SK-N-SH (cell line): ENCODE data around the gene MYH7B. TPM values are rescaled to one million over a fixed set of nuclear protein-coding genes. Genes with fewer than 3 reads are reported as not detected.

Experiments
- CTCF ChIA-PET: fragments of 300-600, 350-600 bp; formaldehyde crosslinking; extraction: SDS; loops from one replicate; lab custom pipeline; 2021; lab: Yijun Ruan, JAX
- POLR2A ChIA-PET: fragments of 350-600 bp; sonication (Branson Sonifier 250); formaldehyde crosslinking; extraction: SDS; loops from one replicate; lab custom pipeline; 2020; ENCODE audit warnings: antibody characterized with exemption, inconsistent platforms; lab: Yijun Ruan, JAX
- DNase-seq: peaks from one replicate; pipeline ENCODE4 v3.0.0; 2012
- H2AFZ ChIP-seq: fragments of 200-600 bp; sonication (generic); 2 replicates; pipeline ENCODE4 v1.8.1; 2016; ENCODE audit warnings: antibody characterized with exemption, mild to moderate bottlenecking, low read depth
- H3F3A ChIP-seq: fragments of 200-600 bp; sonication (generic); replicated peaks from 2 replicates; pipeline ENCODE3; 2016; ENCODE audit warnings: antibody characterized with exemption, mild to moderate bottlenecking; ENCODE audit not compliant: insufficient read depth
- H3K27ac ChIP-seq, 2 experiments: fragments of 200-500 bp in 1 of 2; fragments of 200-600 bp in 1 of 2; sonication (Bioruptor generic) in 1 of 2; sonication (generic), shearing (Covaris generic) in 1 of 2; 2 replicates each; pipeline versions ENCODE4 v1.5.1 to v1.6.1; 2014 to 2016; ENCODE audit warnings: low read depth in 2 of 2, inconsistent platforms in 1 of 2, low read length in 1 of 2, mild to moderate bottlenecking in 1 of 2, mixed read lengths in 1 of 2
- H3K27me3 ChIP-seq: fragments of 200-600 bp; sonication (generic), shearing (Covaris generic); 2 replicates; pipeline ENCODE4 v1.6.1; 2016; ENCODE audit warnings: mixed run types; ENCODE audit not compliant: insufficient read depth
- H3K36me3 ChIP-seq, 2 experiments: fragments of 200-500 bp in 1 of 2; fragments of 200-600 bp in 1 of 2; sonication (Bioruptor generic) in 1 of 2; sonication (generic) in 1 of 2; replicated peaks in 1 of 2; 2 replicates each; pipeline versions ENCODE3 to v1.5.1; 2014 to 2016; ENCODE audit warnings: low read length in 1 of 2, mild to moderate bottlenecking in 1 of 2; ENCODE audit not compliant: insufficient read depth in 2 of 2, control insufficient read depth in 1 of 2
- H3K4me1 ChIP-seq, 2 experiments: fragments of 200-500 bp in 1 of 2; fragments of 200-600 bp in 1 of 2; sonication (Bioruptor generic) in 1 of 2; sonication (generic), shearing (Covaris generic) in 1 of 2; 2 replicates each; pipeline versions ENCODE4 v1.5.1 to v1.6.1; 2014 to 2016; ENCODE audit warnings: low read depth in 1 of 2, low read length in 1 of 2, mixed run types in 1 of 2; ENCODE audit not compliant: insufficient read depth in 2 of 2, control insufficient read depth in 1 of 2
- H3K4me2 ChIP-seq: fragments of 200-600 bp; sonication (generic), shearing (Covaris generic); 2 replicates; pipeline ENCODE4 v1.6.1; 2017; ENCODE audit warnings: mixed run types
- H3K4me3 ChIP-seq, 2 experiments: fragments of 200-500 bp in 1 of 2; fragments of 200-600 bp in 1 of 2; sonication (Bioruptor generic) in 1 of 2; sonication (generic), shearing (Covaris generic) in 1 of 2; 2 replicates each; pipeline versions ENCODE4 v1.5.1 to v1.8.1; 2014 to 2016; ENCODE audit warnings: low read depth in 2 of 2, inconsistent platforms in 1 of 2, low read length in 1 of 2, mild to moderate bottlenecking in 1 of 2, mixed read lengths in 1 of 2, moderate library complexity in 1 of 2
- H3K79me2 ChIP-seq: fragments of 200-600 bp; sonication (generic); 2 replicates; pipeline ENCODE4 v1.8.1; 2017; ENCODE audit warnings: mild to moderate bottlenecking; ENCODE audit not compliant: insufficient read depth
- H3K9ac ChIP-seq: fragments of 200-600 bp; sonication (generic); 2 replicates; pipeline ENCODE4 v1.6.1; 2017; ENCODE audit warnings: mixed run types
- H3K9me2 ChIP-seq: fragments of 200-600 bp; sonication (generic); 2 replicates; pipeline ENCODE4 v1.6.1; 2017; ENCODE audit warnings: mixed run types
- H3K9me3 ChIP-seq: fragments of 200-600 bp; sonication (generic); 2 replicates; pipeline ENCODE4 v1.6.1; 2017; ENCODE audit warnings: mixed run types, mild to moderate bottlenecking, moderate library complexity
- H4K20me1 ChIP-seq: fragments of 200-600 bp; sonication (generic); 2 replicates; pipeline ENCODE4 v1.6.1; 2017; ENCODE audit warnings: mild to moderate bottlenecking, mixed run types; ENCODE audit not compliant: insufficient read depth
- CHD2 ChIP-seq: fragments of 150-350 bp; IDR thresholded peaks from 2 replicates; pipeline ENCODE4 v1.6.1; 2018; ENCODE audit warnings: low read length; ENCODE audit not compliant: partially characterized antibody
- CTCF ChIP-seq: fragments of 200-600 bp; sonication (generic); IDR thresholded peaks from 2 replicates; pipeline ENCODE4 v1.6.1; 2017; ENCODE audit warnings: antibody characterized with exemption, mild to moderate bottlenecking, moderate library complexity
- ELF1 ChIP-seq: IDR thresholded peaks from 2 replicates; pipeline ENCODE4 v1.4.0; 2012
- EZH2phosphoT487 ChIP-seq: fragments of 200-600 bp; sonication (generic); IDR thresholded peaks from 2 replicates; pipeline ENCODE4 v1.6.1; 2017; ENCODE audit warnings: low read depth, mixed run types, mild to moderate bottlenecking, antibody characterized with exemption, moderate library complexity, borderline replicate concordance
- GATA2 ChIP-seq: sonication (generic); formaldehyde crosslinking; IDR thresholded peaks from 2 replicates; pipeline ENCODE4 v1.5.0; 2020; ENCODE audit warnings: mild to moderate bottlenecking, missing genetic modification reagents
- NRF1 ChIP-seq: IDR thresholded peaks from 2 replicates; pipeline ENCODE4 v1.6.1; 2012; ENCODE audit warnings: low read depth, mild to moderate bottlenecking, low read length
- RXRA ChIP-seq: IDR thresholded peaks from 2 replicates; pipeline ENCODE4 v1.4.0; 2012; ENCODE audit warnings: low read depth, mild to moderate bottlenecking, borderline replicate concordance
- SMC3 ChIP-seq: IDR thresholded peaks from 2 replicates; pipeline ENCODE4 v1.6.1; 2012; ENCODE audit warnings: low read depth, low read length, improper control_type of control experiment
- ZBTB33 ChIP-seq: IDR thresholded peaks from 2 replicates; pipeline ENCODE4 v1.4.0; 2012; ENCODE audit warnings: low read depth, borderline replicate concordance
- WGBS: methylation state at CpG from one replicate; pipeline ENCODE4 v1.1.6; 2017; ENCODE audit warnings: low lambda C conversion rate; 5-methylcytosine and 5-hydroxymethylcytosine counted together
- polyA plus RNA-seq, 3 experiments: library from polyadenylated mRNA; depleted of rRNA; stranded (reverse); fragments of >200 nt; gene quantifications; 2 replicates each; pipeline ENCODE4 v1.2.3, GENCODE V29; 2012
- small RNA-seq, 7 experiments: library from RNA; depleted of rRNA; stranded (forward); fragments of <200 nt; gene quantifications; one replicate each; pipeline ENCODE3, GENCODE V24; 2012

The MYH7B gene
- polyA plus RNA-seq, 1 of the 3 experiments (the other 2 are of a cell fraction): 0.41 TPM

- H3K9me3 ChIP-seq: no peaks in the 10 kb centered on the region
- no peaks in the 10 kb centered on the region for H3K79me2 ChIP-seq
- H3K36me3 ChIP-seq: peaks cover 46 to 98% of the 10 kb centered on the region in 2 experiments
- H3F3A ChIP-seq: no peaks in the 10 kb centered on the region
- WGBS: 92% methylated on average over 20 of the region's 20 CpGs
- H3K27me3 ChIP-seq: no peaks in the 10 kb centered on the region
- POLR2A ChIA-PET: no interaction called here
- H3K4me3 ChIP-seq: no peak overlapping the region
- CTCF ChIA-PET: interaction anchor here (0.7 to 1.1 kb wide), 3 partner anchors 11 to 204 kb away, joined by 3 read pairs; no protein-coding TSS in a partner anchor
- no peaks in the 10 kb centered on the region for H4K20me1 ChIP-seq
- H3K9ac ChIP-seq: no peak overlapping the region
- no peak overlapping the region for H2AFZ ChIP-seq
- H3K9me2 ChIP-seq: no peaks in the 10 kb centered on the region
- no peak for DNase-seq
- TF ChIP-seq EZH2phosphoT487: no peak
- TF ChIP-seq SMC3: no peak
- no peak for TF ChIP-seq CHD2
- no peak for TF ChIP-seq ZBTB33
- TF ChIP-seq CTCF: no peak
- TF ChIP-seq RXRA: no peak
- TF ChIP-seq NRF1: no peak
- no peak for TF ChIP-seq GATA2 (CRISPR knock-in tag)
- no peak for TF ChIP-seq ELF1
- no peaks in the 10 kb centered on the region; a peak in 1 of 4 replicates for H3K4me1 ChIP-seq
- no peak overlapping the region for H3K27ac ChIP-seq
- no peak overlapping the region for H3K4me2 ChIP-seq
Observed at GRCh38 chr20:35004749-35005462, 49.2 kb downstream of the MYH7B start.

Small RNA genes within 50 kb of the gene (small RNA-seq; reads per million reads assigned to genes)
- gene MIR499A: 0.29 to 41.3 (median 15.0) reads per million in 7 experiments

Other genes with a start within 250 kb of the MYH7B start
- gene NCOA6, start 130.2 kb upstream of the MYH7B start, polyA plus RNA-seq (2012; rRNA removed): 14.3 and 14.5 TPM in 2 replicates
- gene GGT7, start 83.0 kb upstream of the MYH7B start, polyA plus RNA-seq (2012; rRNA removed): 22.5 and 25.5 TPM in 2 replicates
- gene ACSS2, start 79.3 kb upstream of the MYH7B start, polyA plus RNA-seq (2012; rRNA removed): 25.5 and 31.4 TPM in 2 replicates
- 95.6 and 117 TPM in 2 replicates for gene GSS, start 62 bp upstream of the MYH7B start, polyA plus RNA-seq (2012; rRNA removed)
- 57.4 and 69.6 TPM in 2 replicates for gene TRPC4AP, start 136.9 kb downstream of the MYH7B start, polyA plus RNA-seq (2012; rRNA removed)
- gene EDEM2, start 191.5 kb downstream of the MYH7B start, polyA plus RNA-seq (2012; rRNA removed): 30.4 and 34.3 TPM in 2 replicates
- gene PROCR, start 216.2 kb downstream of the MYH7B start, polyA plus RNA-seq (2012; rRNA removed): 23.5 and 29.5 TPM in 2 replicates